HG02852 (cell line): ENCODE data around the gene OR1A1.
"Not testable (repeated sequence)": the region's sequence is repeated elsewhere in the genome, so short reads cannot be mapped to it uniquely, and the experiment has no call there.

ENCODE experiments used
- ATAC-seq: cut with Tn5 transposase; IDR thresholded peaks from one replicate; pipeline ENCODE4 v1.9.1; 2021; ENCODE audit warnings: mild to moderate bottlenecking, moderate library complexity; ENCODE audit not compliant: unreplicated experiment

The OR1A1 gene

GRCh38 chr17:3207367-3207766 is at the start of gene OR1A1:
TSS of gene OR1A1 (plus strand) at chr17:3207667. CDS start at chr17:3215621, 7,954 bp downstream.
- no peak for ATAC-seq

DNA sequence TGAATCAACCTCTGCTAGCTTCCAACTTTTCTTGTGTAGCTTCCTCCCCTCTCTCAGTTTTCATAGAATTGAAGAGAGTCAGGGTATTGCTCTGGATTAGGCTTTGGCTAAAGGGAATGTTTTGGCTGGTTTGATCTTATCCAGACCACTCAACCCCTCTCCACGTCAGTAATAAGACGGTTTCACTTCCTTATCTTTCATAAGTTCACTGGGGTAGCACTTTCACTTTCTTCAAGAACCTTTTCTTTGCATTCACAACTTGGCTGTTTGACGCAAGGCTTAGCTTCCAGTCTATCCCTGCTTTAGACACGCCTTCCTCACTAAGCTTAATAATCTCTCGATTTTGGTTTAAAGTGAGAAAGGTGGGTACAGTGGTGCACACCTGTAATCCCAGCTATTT is 39.9 kb upstream of the OR1A1 start:
- no peak for ATAC-seq

DNA sequence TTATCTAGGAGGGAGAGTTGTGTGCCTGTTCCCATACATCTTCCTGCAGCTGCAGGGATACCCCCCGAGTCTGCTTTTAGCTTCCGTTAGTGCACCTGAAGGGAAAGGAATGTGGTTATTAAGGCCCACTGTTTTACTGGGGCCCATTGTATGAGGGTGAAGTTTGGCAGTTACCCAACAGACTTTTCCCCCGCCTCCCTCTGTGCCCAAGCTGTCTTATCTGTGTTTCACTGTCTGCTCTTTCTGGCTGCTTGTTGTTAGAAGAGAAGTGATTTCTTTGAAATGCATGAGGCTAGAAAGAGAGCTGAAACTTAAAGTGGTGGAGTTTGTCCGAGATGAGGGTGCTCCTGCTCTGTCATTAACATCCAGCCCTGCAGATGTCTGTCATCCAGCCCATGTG is 17.5 kb upstream of the OR1A1 start:
- no peak for ATAC-seq

- no peak for ATAC-seq
Observed at GRCh38 chr17:3197219-3197618, 10.2 kb upstream of the OR1A1 start, which contains the start of gene OR1A2. TSS of gene OR1A2 (plus strand) at chr17:3197519. CDS start at chr17:3197519, 0 bp downstream.

- no peak for ATAC-seq
Observed at GRCh38 chr17:3208484-3208883, 1.0 kb downstream of the OR1A1 start.

GRCh38 chr17:3213001-3213400 is 5.5 kb downstream of the OR1A1 start:
- no peak for ATAC-seq

- ATAC-seq: no peak
Observed at GRCh38 chr17:3213587-3213986, 6.1 kb downstream of the OR1A1 start.

DNA sequence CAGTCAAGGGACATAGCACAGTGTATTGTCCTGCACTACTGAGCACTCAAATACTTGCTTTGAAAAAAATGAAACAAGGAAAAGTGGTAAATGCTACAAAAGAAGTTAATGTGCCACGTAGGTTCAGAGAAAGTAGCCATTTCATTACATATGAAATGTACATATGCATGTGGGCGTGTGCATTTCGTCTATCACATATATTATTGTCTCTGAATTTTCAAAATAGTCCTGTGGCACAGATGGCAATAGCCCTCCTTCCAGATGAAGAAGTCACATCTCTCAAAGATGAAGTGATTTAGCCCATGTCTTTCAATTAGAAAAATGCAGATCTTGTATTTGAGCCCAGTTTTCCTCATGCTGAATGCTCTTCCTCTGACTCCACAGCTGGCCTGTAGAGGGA is 12.5 kb downstream of the OR1A1 start:
- ATAC-seq: not testable (repeated sequence)

DNA sequence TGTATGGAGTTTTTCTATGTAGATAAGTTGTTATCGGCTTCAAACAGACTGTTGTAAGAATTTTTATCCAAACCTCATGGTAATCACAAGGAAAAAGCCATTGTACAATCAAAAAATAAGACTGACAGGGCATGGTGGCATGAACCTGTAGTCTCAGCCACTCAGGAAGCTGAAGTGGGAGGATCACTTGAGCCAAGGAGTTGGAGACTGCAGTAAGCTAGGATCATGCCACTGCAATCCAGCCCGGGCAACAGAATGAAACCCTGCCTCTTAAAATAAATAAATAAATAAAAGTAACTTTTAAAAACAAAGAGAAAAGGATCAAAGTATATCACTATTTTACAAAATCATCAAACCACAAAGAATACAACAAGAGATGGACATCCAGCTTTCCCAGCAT is 14.4 kb downstream of the OR1A1 start:
- ATAC-seq: no peak

GRCh38 chr17:3222505-3222904 is 15.0 kb downstream of the OR1A1 start:
- no peak for ATAC-seq

GRCh38 chr17:3224721-3225352 is 17.4 kb downstream of the OR1A1 start:
- not testable (repeated sequence) for ATAC-seq

GRCh38 chr17:3232300-3232699 is 24.8 kb downstream of the OR1A1 start:
- ATAC-seq: not testable (repeated sequence)

DNA sequence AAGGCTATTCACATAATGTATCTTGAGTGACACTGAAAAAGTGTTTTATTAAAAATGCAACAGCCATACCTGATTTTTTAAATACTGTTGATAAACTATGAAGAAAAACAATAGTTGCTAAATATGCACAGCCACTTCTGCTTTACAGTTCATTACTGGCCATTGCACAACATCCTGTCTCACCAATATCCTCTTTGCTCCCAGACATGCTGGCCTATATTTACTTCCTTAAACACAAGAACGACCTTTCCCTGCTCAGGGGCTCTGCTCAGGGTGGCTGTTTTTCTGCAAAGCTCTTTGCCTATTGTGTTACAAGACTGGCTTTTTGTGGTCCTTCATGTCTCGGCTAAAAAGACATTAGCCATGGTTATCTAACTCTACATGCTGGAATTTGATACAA is 31.2 kb downstream of the OR1A1 start:
- not testable (repeated sequence) for ATAC-seq

- ATAC-seq: not testable (repeated sequence)
Observed at GRCh38 chr17:3241044-3241443, 33.6 kb downstream of the OR1A1 start.

DNA sequence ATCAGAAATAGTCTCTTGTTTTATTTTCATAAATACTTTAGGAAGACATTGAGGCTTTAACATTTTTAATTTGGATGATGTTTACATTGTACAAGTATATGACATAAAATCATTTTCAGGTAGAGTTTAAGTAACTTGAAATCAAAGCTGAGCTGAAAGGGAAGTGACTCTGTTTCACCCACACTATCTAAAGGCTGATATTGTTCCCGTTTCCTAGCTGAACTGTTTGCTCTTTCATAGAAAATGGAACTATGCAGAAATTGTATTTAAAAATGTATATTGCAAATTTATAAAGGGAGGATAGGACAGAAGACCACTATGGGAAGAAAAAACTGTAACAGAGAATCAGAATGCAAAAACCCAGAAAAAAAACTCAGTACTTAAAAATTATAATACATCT is 37.4 kb downstream of the OR1A1 start:
- not testable (repeated sequence) for ATAC-seq

GRCh38 chr17:3249013-3249412 is 41.5 kb downstream of the OR1A1 start:
- not testable (repeated sequence) for ATAC-seq

- ATAC-seq: no peak
Observed at GRCh38 chr17:3256575-3256974, 49.1 kb downstream of the OR1A1 start.

GRCh38 chr17:3260163-3260562 is 52.7 kb downstream of the OR1A1 start:
- no peak for ATAC-seq

- ATAC-seq: no peak
Observed at GRCh38 chr17:3260600-3260999, 53.1 kb downstream of the OR1A1 start.
